ENCODE data around the gene CYP2W1.

Gene CYP2W1

DNA sequence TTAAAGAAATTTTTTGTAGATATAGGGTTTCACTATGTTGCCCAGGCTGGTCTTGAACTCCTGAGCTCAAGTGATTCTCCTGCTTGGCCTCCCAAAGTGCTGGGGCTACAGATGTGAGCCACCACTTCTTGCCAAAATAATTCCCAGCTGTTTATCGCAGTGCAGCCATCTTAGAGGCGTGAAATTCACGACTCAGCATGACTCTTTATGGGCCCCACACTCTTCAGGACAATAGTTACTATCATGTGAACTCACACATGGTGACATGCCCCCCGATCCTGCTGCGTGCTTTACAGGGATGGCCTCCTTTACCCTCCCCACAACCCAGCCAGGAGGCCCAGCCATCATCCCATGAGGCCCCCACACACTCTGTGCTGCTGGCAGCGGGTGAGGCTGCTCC, 12.2 kb upstream of the CYP2W1 start (continued):
- TF ChIP-seq YY2 (tag by site-specific recombination; IDR thresholded peaks at IDR 0.05) (no peak), ZNF558 (tag by site-specific recombination; IDR thresholded peaks at IDR 0.05) (no peak), ZFP3 (tag by site-specific recombination; IDR thresholded peaks at IDR 0.05; ENCODE audit: low read depth) (no peak), ZNF624 (tag by site-specific recombination; IDR thresholded peaks at IDR 0.05) (no peak), GLI4 (tag by site-specific recombination; IDR thresholded peaks at IDR 0.05) (no peak), ZNF664 (tag by site-specific recombination; IDR thresholded peaks at IDR 0.05) (no peak), ZNF341 (tag by site-specific recombination; IDR thresholded peaks at IDR 0.05; ENCODE audit: low read depth) (no peak)
- TF ChIP-seq, protein P1, sequence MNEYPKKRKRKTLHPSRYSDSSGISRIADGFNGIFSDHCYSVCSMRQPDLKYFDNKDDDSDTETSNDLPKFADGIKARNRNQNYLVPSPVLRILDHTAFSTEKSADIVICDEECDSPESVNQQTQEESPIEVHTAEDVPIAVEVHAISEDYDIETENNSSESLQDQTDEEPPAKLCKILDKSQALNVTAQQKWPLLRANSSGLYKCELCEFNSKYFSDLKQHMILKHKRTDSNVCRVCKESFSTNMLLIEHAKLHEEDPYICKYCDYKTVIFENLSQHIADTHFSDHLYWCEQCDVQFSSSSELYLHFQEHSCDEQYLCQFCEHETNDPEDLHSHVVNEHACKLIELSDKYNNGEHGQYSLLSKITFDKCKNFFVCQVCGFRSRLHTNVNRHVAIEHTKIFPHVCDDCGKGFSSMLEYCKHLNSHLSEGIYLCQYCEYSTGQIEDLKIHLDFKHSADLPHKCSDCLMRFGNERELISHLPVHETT (tag by site-specific recombination; IDR thresholded peaks at IDR 0.05), result no peak

DNA sequence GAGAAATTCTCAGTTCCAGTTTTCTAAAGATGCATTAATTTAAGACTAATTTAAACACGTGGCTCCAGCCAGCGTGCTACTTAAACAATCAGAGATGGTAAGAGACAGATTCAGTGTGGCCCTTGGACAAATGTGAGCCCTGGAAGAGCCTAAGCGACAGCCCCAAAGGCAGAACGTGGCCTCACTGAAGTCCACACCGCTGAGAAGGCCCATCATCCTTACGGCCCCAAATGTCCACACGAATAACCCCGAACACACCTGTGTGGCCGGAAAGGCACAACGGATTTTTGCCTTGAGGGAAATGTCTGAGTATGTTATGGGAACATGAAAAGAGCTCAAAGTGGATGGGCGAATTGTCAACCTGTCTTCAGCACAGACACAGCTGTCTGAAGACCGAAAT, 10.9 kb upstream of the CYP2W1 start:
- no peak overlapping the region for H3K27ac ChIP-seq (ENCODE audit: extremely low read depth, low read depth, low read length)
- TF ChIP-seq, protein P2, sequence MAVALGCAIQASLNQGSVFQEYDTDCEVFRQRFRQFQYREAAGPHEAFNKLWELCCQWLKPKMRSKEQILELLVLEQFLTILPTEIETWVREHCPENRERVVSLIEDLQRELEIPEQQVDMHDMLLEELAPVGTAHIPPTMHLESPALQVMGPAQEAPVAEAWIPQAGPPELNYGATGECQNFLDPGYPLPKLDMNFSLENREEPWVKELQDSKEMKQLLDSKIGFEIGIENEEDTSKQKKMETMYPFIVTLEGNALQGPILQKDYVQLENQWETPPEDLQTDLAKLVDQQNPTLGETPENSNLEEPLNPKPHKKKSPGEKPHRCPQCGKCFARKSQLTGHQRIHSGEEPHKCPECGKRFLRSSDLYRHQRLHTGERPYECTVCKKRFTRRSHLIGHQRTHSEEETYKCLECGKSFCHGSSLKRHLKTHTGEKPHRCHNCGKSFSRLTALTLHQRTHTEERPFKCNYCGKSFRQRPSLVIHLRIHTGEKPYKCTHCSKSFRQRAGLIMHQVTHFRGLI (tag by site-specific recombination; IDR thresholded peaks at IDR 0.05), result no peak
- TF ChIP-seq ZNF174 (tag by site-specific recombination; IDR thresholded peaks at IDR 0.05), result no peak
- no peak for TF ChIP-seq GLIS1 (tag by site-specific recombination; IDR thresholded peaks at IDR 0.05)
- no peak for TF ChIP-seq ZNF776 (tag by site-specific recombination; IDR thresholded peaks at IDR 0.05; ENCODE audit: borderline replicate concordance)
- TF ChIP-seq ZNF394 (tag by site-specific recombination; IDR thresholded peaks at IDR 0.05; ENCODE audit: borderline replicate concordance), result no peak
- TF ChIP-seq, protein P1 (tag by site-specific recombination; IDR thresholded peaks at IDR 0.05), result no peak
- TF ChIP-seq MZF1 (tag by site-specific recombination; IDR thresholded peaks at IDR 0.05; ENCODE audit: borderline replicate concordance), result no peak
- TF ChIP-seq GFI1B (tag by site-specific recombination; IDR thresholded peaks at IDR 0.05), result no peak
- no peak for TF ChIP-seq ZNF677 (tag by site-specific recombination; IDR thresholded peaks at IDR 0.05)
- ChIA-PET POLR2A (no interaction called here), CTCF (interaction anchor here (0.8 to 1.2 kb wide), 2 partner anchors 62 to 93 kb away, joined by 4 to 5 read pairs; no protein-coding TSS in a partner anchor)
- H3K36me3 ChIP-seq (ENCODE audit: control insufficient read depth in 2 of 2, insufficient read depth in 1 of 2, low read length in 2 of 2), result peaks cover 24 to 50% of the 10 kb centered on the region in 2 experiments
- H3K4me1 ChIP-seq (ENCODE audit: control insufficient read depth, insufficient read depth, low read length), result no peaks in the 10 kb centered on the region
- no peaks in the 10 kb centered on the region for H3K9me3 ChIP-seq (ENCODE audit: control insufficient read depth, insufficient read depth, low read depth, low read length)
- no peak overlapping the region for H3K4me3 ChIP-seq (ENCODE audit: low read depth, low read length)

DNA sequence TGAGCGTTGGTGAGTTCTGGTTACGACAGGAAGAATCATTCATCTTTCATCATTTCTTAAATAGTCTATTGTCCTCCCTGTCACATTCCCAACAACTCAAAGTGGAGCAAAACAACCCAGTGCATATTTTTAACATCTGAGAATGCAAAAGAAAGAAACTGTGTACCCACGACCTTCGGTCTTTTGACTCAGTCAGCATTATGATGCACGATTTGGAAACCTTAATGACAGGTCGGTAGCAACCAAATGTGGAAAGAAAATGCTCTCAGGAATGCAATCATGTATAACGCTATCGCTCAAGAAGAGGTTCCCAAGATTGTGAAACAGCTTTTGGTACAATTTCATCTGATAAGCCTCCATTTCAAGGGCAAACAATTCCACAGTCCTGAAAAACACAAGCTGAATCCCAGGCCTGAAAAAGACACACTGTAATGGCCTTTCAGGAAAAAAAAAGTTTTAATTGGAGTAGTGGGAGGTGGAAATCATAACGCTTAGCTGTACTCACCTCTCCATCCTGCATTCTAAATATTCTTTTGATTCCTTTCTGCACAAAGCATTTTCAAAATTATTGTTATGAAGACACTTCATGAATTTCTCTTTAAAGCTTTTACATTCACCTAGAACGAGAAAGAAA, 10.2 kb upstream of the CYP2W1 start:
- Histone ChIP-seq H3K4me3 (ENCODE audit: low read depth, low read length) (no peak overlapping the region), H3K36me3 (ENCODE audit: control insufficient read depth in 2 of 2, insufficient read depth in 1 of 2, low read length in 2 of 2) (peaks cover 24 to 43% of the 10 kb centered on the region in 2 experiments), H3K9me3 (ENCODE audit: control insufficient read depth, insufficient read depth, low read depth, low read length) (no peaks in the 10 kb centered on the region), H3K4me1 (ENCODE audit: control insufficient read depth, insufficient read depth, low read length) (no peaks in the 10 kb centered on the region), H3K27ac (ENCODE audit: extremely low read depth, low read depth, low read length) (no peak overlapping the region)
- POLR2A ChIA-PET, result no interaction called here
- CTCF ChIA-PET, result interaction anchor here (0.8 to 3.2 kb wide), 3 partner anchors 21 to 93 kb away, joined by 4 to 25 read pairs (median 5); no protein-coding TSS in a partner anchor
- TF ChIP-seq, protein P3, sequence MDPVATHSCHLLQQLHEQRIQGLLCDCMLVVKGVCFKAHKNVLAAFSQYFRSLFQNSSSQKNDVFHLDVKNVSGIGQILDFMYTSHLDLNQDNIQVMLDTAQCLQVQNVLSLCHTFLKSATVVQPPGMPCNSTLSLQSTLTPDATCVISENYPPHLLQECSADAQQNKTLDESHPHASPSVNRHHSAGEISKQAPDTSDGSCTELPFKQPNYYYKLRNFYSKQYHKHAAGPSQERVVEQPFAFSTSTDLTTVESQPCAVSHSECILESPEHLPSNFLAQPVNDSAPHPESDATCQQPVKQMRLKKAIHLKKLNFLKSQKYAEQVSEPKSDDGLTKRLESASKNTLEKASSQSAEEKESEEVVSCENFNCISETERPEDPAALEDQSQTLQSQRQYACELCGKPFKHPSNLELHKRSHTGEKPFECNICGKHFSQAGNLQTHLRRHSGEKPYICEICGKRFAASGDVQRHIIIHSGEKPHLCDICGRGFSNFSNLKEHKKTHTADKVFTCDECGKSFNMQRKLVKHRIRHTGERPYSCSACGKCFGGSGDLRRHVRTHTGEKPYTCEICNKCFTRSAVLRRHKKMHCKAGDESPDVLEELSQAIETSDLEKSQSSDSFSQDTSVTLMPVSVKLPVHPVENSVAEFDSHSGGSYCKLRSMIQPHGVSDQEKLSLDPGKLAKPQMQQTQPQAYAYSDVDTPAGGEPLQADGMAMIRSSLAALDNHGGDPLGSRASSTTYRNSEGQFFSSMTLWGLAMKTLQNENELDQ (tag by site-specific recombination; IDR thresholded peaks at IDR 0.05; ENCODE audit: low read depth), result no peak
- TF ChIP-seq HOXC10 (CRISPR knock-in tag; IDR thresholded peaks at IDR 0.05) (no peak), OSR2 (tag by site-specific recombination; IDR thresholded peaks at IDR 0.05) (no peak), ZEB2 (tag by site-specific recombination; IDR thresholded peaks at IDR 0.05) (no peak)
- TF ChIP-seq, protein P4, sequence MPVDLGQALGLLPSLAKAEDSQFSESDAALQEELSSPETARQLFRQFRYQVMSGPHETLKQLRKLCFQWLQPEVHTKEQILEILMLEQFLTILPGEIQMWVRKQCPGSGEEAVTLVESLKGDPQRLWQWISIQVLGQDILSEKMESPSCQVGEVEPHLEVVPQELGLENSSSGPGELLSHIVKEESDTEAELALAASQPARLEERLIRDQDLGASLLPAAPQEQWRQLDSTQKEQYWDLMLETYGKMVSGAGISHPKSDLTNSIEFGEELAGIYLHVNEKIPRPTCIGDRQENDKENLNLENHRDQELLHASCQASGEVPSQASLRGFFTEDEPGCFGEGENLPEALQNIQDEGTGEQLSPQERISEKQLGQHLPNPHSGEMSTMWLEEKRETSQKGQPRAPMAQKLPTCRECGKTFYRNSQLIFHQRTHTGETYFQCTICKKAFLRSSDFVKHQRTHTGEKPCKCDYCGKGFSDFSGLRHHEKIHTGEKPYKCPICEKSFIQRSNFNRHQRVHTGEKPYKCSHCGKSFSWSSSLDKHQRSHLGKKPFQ (tag by site-specific recombination; IDR thresholded peaks at IDR 0.05), result no peak
- TF ChIP-seq, protein P5, sequence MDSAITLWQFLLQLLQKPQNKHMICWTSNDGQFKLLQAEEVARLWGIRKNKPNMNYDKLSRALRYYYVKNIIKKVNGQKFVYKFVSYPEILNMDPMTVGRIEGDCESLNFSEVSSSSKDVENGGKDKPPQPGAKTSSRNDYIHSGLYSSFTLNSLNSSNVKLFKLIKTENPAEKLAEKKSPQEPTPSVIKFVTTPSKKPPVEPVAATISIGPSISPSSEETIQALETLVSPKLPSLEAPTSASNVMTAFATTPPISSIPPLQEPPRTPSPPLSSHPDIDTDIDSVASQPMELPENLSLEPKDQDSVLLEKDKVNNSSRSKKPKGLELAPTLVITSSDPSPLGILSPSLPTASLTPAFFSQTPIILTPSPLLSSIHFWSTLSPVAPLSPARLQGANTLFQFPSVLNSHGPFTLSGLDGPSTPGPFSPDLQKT (IDR thresholded peaks at IDR 0.05; ENCODE audit: borderline replicate concordance, low read depth, low read length), result no peak
- TF ChIP-seq, protein P1 (tag by site-specific recombination; IDR thresholded peaks at IDR 0.05), result no peak

Measured in HEK293 (cell line).